EH (cell line): Measurements from ENCODE around the gene GNB5.
"Not testable (repeated sequence)": the region's sequence is repeated elsewhere in the genome, so short reads cannot be mapped to it uniquely, and the experiment has no call there.

ENCODE experiments used
- DNase-seq: peaks from one replicate; pipeline ENCODE4 v3.0.0-alpha.2; 2015; ENCODE audit warnings: low read depth

GNB5 gene

GRCh38 chr15:52093539-52094510 lies 97.4 kb downstream of the GNB5 start:
- peak; percentile 97 for DNase-seq

GRCh38 chr15:52093167-52093538 lies 98.0 kb downstream of the GNB5 start:
- no peak for DNase-seq

- no peak for DNase-seq
Observed at GRCh38 chr15:52090193-52090592, 101.0 kb downstream of the GNB5 start.

- no peak for DNase-seq
Observed at GRCh38 chr15:52086011-52086786, 105.0 kb downstream of the GNB5 start.

GRCh38 chr15:52085299-52085698 lies 105.9 kb downstream of the GNB5 start:
- no peak for DNase-seq

- no peak for DNase-seq
Observed at GRCh38 chr15:52083603-52084002, 107.6 kb downstream of the GNB5 start.

- not testable (repeated sequence) for DNase-seq
Observed at GRCh38 chr15:52083037-52083359, 108.2 kb downstream of the GNB5 start.

- peak; percentile 50 for DNase-seq
Observed at GRCh38 chr15:52082197-52083036, 108.8 kb downstream of the GNB5 start.

GRCh38 chr15:52080706-52081392 lies 110.3 kb downstream of the GNB5 start:
- DNase-seq, result no peak

GRCh38 chr15:52080031-52080430 lies 111.2 kb downstream of the GNB5 start:
- no peak for DNase-seq

GRCh38 chr15:52078876-52079700 lies 112.1 kb downstream of the GNB5 start:
- DNase-seq, result peak; percentile 65

- DNase-seq, result no peak
Observed at GRCh38 chr15:52078197-52078875, 112.9 kb downstream of the GNB5 start.

GRCh38 chr15:52076889-52077781 lies 114.1 kb downstream of the GNB5 start:
- peak; percentile 83 for DNase-seq

GRCh38 chr15:52071570-52071969 lies 119.6 kb downstream of the GNB5 start:
- DNase-seq, result no peak

- DNase-seq, result no peak
Observed at GRCh38 chr15:52069559-52069958, 121.6 kb downstream of the GNB5 start.

GRCh38 chr15:52068004-52068615 lies 123.1 kb downstream of the GNB5 start:
- peak; percentile 49 for DNase-seq

GRCh38 chr15:52067545-52067926 lies 123.7 kb downstream of the GNB5 start:
- DNase-seq, result no peak

GRCh38 chr15:52066842-52067544 lies 124.2 kb downstream of the GNB5 start:
- no peak for DNase-seq
